ENCODE results near the gene EPB41.
"Not testable (repeated sequence)": the region's sequence is repeated elsewhere in the genome, so short reads cannot be mapped to it uniquely, and the experiment has no call there.

EPB41 gene

DNA sequence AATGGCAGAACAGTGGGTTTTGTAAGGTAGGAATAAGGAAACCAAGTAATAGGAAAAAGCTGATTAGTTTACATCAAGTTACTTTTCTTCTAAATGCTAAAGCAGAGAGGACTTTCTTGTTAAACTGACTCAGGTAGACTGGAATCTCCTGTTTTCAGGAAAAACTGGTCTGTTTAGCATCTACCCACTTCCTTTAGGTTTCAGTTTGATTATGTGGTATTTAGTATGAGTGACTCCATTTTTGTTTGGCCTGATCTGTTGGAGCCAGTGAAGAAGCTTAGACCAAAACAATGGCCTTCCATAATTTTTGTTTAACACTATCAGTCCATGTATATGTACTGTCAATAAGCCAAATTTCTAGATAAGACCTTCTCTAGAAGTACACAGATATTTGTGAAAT is 88.4 kb downstream of the EPB41 start:
- no peak for TF ChIP-seq ZNF274 (IDR thresholded peaks at IDR 0.05; ENCODE audit: low read depth, low read length)
- H3K4me3 ChIP-seq (ENCODE audit: low read length) = no peak overlapping the region

GRCh38 chr1:29004288-29004687 is 89.9 kb downstream of the EPB41 start:
- TF ChIP-seq ZNF274 (IDR thresholded peaks at IDR 0.05; ENCODE audit: low read depth, low read length) = no peak
- no peak overlapping the region for H3K4me3 ChIP-seq (ENCODE audit: low read length)

DNA sequence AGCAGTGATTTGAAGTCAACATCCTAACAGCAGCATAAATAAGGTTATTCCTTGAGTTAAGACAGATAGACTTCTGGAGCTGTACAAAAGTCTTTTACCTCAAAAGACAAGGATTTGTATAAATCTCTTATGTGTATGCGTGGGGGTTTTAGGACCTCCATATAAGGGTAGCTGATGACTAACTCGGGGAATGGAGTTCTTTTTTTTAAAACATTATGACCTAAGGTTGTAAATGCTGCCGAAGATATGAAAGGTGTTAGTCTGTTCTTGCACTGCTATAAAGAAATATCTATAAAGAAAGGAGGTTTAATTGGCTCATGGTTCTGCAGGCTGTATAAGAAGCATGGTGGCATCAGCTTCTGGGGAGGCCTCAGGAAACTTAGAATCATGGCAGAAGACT is 90.4 kb downstream of the EPB41 start:
- no peak for TF ChIP-seq ZNF274 (IDR thresholded peaks at IDR 0.05; ENCODE audit: low read depth, low read length)
- H3K4me3 ChIP-seq (ENCODE audit: low read length) = no peak overlapping the region

DNA sequence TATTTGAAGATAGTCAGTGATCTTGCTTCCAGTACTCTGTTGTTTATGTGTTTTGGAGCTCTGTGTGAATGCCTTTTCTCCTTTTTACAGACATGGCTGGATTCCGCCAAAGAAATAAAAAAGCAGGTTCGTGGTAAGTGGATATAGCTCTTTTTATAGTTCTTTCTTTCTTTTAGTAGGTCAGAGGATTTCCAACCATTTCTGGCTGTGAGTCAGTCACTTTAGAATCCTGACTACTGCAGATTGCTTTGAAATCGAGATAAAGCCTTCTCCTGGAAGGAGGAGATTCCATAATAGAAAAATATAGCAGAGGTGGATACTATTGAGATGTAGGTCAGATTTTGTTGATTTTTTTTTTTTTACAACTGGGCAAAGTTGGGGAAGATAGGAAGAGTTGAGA is 97.4 kb downstream of the EPB41 start:
- no peak for TF ChIP-seq ZNF274 (IDR thresholded peaks at IDR 0.05; ENCODE audit: low read depth, low read length)
- H3K4me3 ChIP-seq (ENCODE audit: low read length) = no peak overlapping the region

- TF ChIP-seq ZNF274 (IDR thresholded peaks at IDR 0.05; ENCODE audit: low read depth, low read length) = no peak
- H3K4me3 ChIP-seq (ENCODE audit: low read length) = no peak overlapping the region
Measured at GRCh38 chr1:29017235-29017634, 102.9 kb downstream of the EPB41 start.

DNA sequence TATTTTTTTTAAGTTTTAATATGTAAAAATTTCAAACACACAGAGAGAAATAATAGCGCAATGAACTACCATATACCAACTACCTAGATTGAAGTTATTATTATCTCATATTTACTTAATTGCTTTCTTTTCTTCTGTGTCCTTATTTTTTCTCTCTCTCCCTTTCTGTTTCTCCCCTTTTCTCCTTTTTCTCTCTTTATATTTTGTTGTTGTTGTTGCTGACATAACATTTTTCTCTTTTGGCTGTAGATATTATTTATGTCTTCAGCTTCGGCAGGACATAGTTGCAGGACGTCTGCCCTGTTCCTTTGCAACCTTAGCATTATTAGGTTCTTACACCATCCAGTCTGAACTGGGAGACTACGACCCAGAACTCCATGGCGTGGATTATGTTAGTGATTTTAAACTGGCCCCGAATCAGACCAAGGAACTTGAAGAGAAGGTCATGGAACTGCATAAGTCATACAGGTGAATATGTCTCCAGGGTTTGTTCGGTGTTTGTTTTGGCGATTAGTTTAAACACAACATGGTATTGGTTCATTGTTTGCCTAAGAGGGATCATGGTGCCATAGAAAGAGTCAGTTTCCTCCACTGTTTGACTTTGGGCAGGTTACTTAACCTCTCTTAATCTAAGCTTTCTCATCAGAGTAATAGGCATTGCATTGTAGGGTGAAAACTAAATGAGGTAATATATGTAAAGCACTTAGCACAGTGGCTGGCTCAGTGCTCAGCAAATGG is 103.8 kb downstream of the EPB41 start:
- no peak for TF ChIP-seq ZNF274 (IDR thresholded peaks at IDR 0.05; ENCODE audit: low read depth, low read length)
- H3K4me3 ChIP-seq (ENCODE audit: low read length) = no peak overlapping the region

GRCh38 chr1:29022620-29023019 is 108.3 kb downstream of the EPB41 start:
- H3K4me3 ChIP-seq (ENCODE audit: low read length) = no peak overlapping the region
- no peak for TF ChIP-seq ZNF274 (IDR thresholded peaks at IDR 0.05; ENCODE audit: low read depth, low read length)

DNA sequence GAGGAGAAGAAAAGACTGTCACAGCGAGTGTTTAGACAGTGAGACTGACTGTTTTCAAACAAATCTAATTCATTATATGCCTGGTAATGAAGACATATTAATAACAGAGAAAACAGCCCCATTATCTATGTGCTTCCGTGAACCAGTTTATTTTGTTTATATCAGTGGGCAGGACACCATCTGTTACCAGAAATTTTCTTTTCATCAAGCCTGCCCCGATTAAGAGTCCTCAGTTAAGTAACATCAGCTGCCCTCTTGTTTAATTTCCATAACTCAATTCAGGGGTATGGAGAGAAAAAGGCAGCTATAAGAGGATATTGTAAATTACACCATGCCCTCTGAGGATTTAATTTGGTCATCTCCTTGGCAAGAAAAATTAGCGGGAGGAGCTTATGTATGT is 115.3 kb downstream of the EPB41 start:
- no peak for TF ChIP-seq ZNF274 (IDR thresholded peaks at IDR 0.05; ENCODE audit: low read depth, low read length)
- no peak overlapping the region for H3K4me3 ChIP-seq (ENCODE audit: low read length)

DNA sequence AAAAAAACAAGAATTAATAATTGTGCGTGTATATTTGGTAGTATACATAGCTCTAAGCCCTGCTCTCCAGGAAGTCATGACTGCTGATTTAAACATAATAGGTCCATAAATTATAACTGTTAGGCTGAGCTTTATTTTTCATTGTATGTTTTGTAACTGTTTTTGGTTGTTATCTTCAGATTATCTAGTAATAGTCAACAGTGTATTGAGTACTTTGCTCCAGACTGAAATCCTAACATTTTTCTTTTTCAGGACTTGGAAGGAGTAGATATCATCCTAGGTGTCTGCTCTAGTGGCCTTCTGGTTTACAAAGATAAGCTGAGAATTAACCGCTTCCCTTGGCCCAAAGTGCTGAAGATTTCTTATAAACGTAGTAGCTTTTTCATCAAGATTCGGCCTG is 118.5 kb downstream of the EPB41 start:
- no peak for TF ChIP-seq ZNF274 (IDR thresholded peaks at IDR 0.05; ENCODE audit: low read depth, low read length)
- H3K4me3 ChIP-seq (ENCODE audit: low read length) = no peak overlapping the region

DNA sequence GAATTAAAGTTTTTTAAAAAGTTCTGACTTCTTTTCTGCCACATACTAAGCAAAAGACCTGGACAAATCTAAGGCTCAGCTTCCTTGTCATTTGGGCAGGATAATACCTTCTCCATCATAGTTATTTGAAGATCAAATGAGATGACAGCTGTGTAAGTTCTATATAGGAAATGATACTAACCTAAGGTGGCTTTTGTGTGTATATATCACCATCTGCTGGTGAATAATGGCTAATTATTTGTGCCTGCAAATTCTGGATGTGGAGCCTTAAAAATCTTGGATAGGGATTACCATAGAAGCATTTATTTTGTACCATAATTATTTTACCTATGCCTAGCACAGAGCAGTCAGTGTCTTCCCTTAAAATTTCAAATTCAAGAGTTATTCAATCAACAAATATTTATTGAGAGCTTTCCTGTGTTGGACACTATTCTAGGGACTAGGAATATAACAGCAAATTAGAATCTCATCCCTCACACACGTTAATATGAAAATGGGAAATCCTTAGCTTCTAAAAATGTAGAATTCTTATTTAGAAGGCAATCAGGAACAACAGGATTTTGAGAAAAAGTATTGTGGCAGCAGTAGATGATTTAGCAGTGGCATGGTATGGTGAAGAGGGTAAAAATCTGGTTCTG is 119.6 kb downstream of the EPB41 start:
- no peak overlapping the region for H3K4me3 ChIP-seq (ENCODE audit: low read length)
- no peak for TF ChIP-seq ZNF274 (IDR thresholded peaks at IDR 0.05; ENCODE audit: low read depth, low read length)

DNA sequence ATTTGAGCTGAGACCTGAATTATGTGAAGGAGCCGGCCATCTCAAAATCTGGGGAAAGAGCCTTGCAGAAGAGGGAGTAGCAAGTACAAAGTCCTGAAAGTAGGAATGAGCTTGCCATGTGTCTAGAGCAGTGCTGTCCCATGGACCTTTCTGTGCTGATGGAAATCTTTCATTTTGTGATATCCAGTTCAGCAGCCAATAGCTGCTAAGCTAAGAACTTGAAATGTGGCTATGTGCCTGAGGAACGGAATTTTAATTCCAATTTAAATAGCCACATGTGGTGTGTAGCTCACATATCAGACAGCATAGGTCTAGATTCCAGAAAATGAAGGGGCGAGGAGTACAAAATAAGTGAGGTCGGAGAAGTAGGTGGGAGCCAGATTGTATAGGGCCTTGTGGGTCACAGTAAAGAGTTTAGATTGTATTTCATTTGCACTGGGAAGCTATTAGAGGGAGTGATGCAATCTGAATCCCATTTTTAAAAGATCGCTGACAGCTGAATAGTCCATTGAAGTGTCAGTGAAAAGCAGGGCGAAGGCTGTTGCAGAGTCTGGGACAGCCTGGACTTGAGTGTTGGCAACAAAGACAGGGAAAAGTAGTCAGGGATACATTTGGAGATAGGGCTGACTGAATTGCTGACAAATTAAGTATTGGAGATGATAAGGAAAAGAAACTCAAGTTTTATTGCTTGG is 129.1 kb downstream of the EPB41 start:
- H3K4me3 ChIP-seq (ENCODE audit: low read length) = no peak overlapping the region
- no peak for TF ChIP-seq ZNF274 (IDR thresholded peaks at IDR 0.05; ENCODE audit: low read depth, low read length)

- no peak for TF ChIP-seq ZNF274 (IDR thresholded peaks at IDR 0.05; ENCODE audit: low read depth, low read length)
- no peak overlapping the region for H3K4me3 ChIP-seq (ENCODE audit: low read length)
Measured at GRCh38 chr1:29044010-29044409, 129.6 kb downstream of the EPB41 start.

- not testable (repeated sequence) for H3K4me3 ChIP-seq (ENCODE audit: low read length)
Measured at GRCh38 chr1:29045663-29046062, 131.3 kb downstream of the EPB41 start.

DNA sequence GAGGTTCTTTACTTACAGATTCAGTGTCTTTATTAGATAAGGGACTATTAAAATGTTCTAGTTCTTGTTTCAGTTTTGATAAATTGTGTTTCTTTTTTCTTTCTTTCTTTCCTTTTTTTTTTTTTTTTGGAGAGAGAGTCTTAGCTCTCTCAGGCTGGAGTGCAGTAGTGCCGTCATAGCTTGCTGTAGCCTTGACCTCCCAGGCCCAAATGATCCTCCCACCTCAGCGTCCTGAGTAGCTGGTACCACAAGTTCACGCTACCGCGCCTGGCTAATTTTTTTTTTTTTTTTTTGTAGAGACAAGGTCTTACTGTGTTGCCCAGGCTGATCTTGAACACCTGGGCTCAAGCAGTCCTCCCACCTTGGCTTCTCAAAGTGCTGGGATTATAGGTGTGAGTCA is 132.8 kb downstream of the EPB41 start:
- no peak for TF ChIP-seq ZNF274 (IDR thresholded peaks at IDR 0.05; ENCODE audit: low read depth, low read length)
- no peak overlapping the region for H3K4me3 ChIP-seq (ENCODE audit: low read length)

DNA sequence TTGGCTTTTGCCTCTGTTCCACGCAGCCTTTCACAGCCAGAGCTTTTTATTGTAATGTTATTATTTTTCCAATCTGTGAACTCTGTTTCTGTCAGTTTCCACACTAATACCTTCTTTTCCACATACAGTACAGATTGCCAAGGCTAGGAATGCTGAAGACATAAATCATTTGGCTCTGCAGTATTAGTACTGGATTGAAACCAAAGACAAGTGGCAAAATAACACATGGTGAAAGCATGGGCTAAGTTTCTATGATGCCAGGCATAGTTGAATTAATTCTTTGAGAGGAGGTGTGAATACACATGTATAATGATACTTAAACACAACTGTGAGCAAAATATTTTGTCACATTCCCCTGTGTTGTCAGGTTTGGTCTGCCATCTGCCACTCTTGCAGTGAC is 135.8 kb downstream of the EPB41 start:
- no peak overlapping the region for H3K4me3 ChIP-seq (ENCODE audit: low read length)
- TF ChIP-seq ZNF274 (IDR thresholded peaks at IDR 0.05; ENCODE audit: low read depth, low read length) = no peak

All from GM08714 (cell line).